ENCODE measurements around the gene MYT1. TPM values are rescaled to one million over a fixed set of nuclear protein-coding genes. Genes with fewer than 3 reads are reported as not detected.

The MYT1 gene
- total RNA-seq, 1 experiment from 2014 or later = 0.22 TPM

DNA sequence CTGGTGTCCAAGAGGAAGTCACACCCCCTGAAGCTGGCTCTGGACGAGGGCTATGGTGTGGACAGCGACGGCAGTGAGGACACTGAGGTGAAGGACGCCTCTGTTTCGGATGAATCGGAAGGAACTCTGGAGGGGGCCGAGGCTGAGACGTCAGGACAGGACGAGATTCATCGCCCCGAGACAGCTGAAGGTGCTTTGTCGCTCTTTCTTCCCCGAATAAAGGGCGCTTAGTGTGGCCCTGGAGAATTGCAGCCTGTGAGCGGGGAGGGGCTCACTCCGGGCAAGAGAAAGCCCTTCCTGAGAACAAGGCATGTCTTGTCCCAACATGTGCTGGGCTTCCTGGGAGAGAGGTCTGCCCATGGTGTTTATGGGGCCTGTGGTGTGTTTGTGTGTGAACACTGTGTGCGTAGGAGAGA lies 41.4 kb downstream of the MYT1 start:
- H3K27ac ChIP-seq (ENCODE audit: low read length) = no peak overlapping the region
- H3F3A ChIP-seq (ENCODE audit: low read length, unreplicated experiment) = no peaks in the 10 kb centered on the region
- ChIA-PET POLR2A (ENCODE audit: unreplicated experiment) (no interaction called here), CTCF (no interaction called here)
- H3K9ac ChIP-seq (ENCODE audit: low read length) = no peak overlapping the region
- H3K4me1 ChIP-seq (ENCODE audit: insufficient read depth, low read length) = no peaks in the 10 kb centered on the region
- TF ChIP-seq EZH2 (IDR thresholded peaks at IDR 0.05; ENCODE audit: low read length, unreplicated experiment) (no peak), CTCF (conservative IDR thresholded peaks at IDR 0.05; ENCODE audit: low read depth, low read length) (no peak)
- ATAC-seq (no peak), DNase-seq (no peak)
- H4K20me1 ChIP-seq (ENCODE audit: low read length) = no peaks in the 10 kb centered on the region
- H2AFZ ChIP-seq (ENCODE audit: low read length) = no peak overlapping the region
- intact Hi-C loops (cut with micrococcal nuclease) = no loop called here
- no peak overlapping the region for H3K4me2 ChIP-seq (ENCODE audit: low read length)
- no peaks in the 10 kb centered on the region for H3K9me2 ChIP-seq (replicated peaks; ENCODE audit: low read length)
- H3K79me2 ChIP-seq (ENCODE audit: low read length) = no peaks in the 10 kb centered on the region
- no peaks in the 10 kb centered on the region for H3K9me3 ChIP-seq (ENCODE audit: low read length)
- no TSS peak for BruUV-seq (replicated peaks)
- H3K36me3 ChIP-seq (ENCODE audit: low read depth, low read length) = no peaks in the 10 kb centered on the region
- no peak overlapping the region for H3K4me3 ChIP-seq (ENCODE audit: low read length)
- H3K27me3 ChIP-seq (ENCODE audit: low read length) = peaks cover 25% of the 10 kb centered on the region

DNA sequence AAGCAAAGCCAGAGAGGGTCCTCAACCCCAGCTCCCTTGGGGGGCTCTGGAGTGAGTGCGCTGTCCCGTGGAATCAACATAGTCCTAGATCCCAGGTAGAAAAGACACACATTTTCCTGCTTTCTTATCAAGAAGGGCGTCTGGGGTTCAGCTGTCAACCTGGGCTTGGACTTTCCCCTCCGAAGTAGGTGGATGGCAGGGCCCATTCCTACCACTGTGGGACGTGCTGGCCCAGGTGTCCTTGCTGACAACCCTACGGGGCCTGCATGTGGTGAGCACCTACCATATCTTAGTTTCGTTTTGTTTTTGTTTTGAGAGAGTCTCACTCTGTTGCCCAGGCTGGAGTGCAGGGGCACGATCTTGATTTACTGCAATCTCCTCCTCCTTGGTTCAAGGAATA lies 42.4 kb downstream of the MYT1 start:
- intact Hi-C loops (cut with micrococcal nuclease) = no loop called here
- TF ChIP-seq EZH2phosphoT487 (IDR thresholded peaks at IDR 0.05; ENCODE audit: borderline replicate concordance, low read length) = no peak
- no peak for TF ChIP-seq CTCF (conservative IDR thresholded peaks at IDR 0.05; ENCODE audit: low read depth, low read length)
- no peak for TF ChIP-seq EZH2 (IDR thresholded peaks at IDR 0.05; ENCODE audit: low read length, unreplicated experiment)
- CTCF ChIA-PET = no interaction called here
- no peaks in the 10 kb centered on the region for H3F3A ChIP-seq (ENCODE audit: low read length, unreplicated experiment)
- BruUV-seq (replicated peaks) = no TSS peak
- no peak overlapping the region for H3K4me3 ChIP-seq (ENCODE audit: low read length)
- H3K36me3 ChIP-seq (ENCODE audit: low read depth, low read length) = no peaks in the 10 kb centered on the region
- H4K20me1 ChIP-seq (ENCODE audit: low read length) = no peaks in the 10 kb centered on the region
- H3K27me3 ChIP-seq (ENCODE audit: low read length) = peaks cover 27% of the 10 kb centered on the region
- no peaks in the 10 kb centered on the region for H3K79me2 ChIP-seq (ENCODE audit: low read length)
- no peaks in the 10 kb centered on the region for H3K9me2 ChIP-seq (replicated peaks; ENCODE audit: low read length)
- no peak overlapping the region for H3K27ac ChIP-seq (ENCODE audit: low read length)
- ATAC-seq (no peak), DNase-seq (no peak)
- POLR2A ChIA-PET (ENCODE audit: unreplicated experiment) = no interaction called here
- no peaks in the 10 kb centered on the region for H3K9me3 ChIP-seq (ENCODE audit: low read length)
- no peak overlapping the region for H3K4me2 ChIP-seq (ENCODE audit: low read length)
- no peaks in the 10 kb centered on the region for H3K4me1 ChIP-seq (ENCODE audit: insufficient read depth, low read length)
- H2AFZ ChIP-seq (ENCODE audit: low read length) = no peak overlapping the region
- H3K9ac ChIP-seq (ENCODE audit: low read length) = no peak overlapping the region

GRCh38 chr20:64207641-64208590 lies 43.7 kb downstream of the MYT1 start:
- no peak for ATAC-seq
- Histone ChIP-seq H3K4me1 (ENCODE audit: insufficient read depth, low read length) (no peaks in the 10 kb centered on the region), H3K27me3 (ENCODE audit: low read length) (peaks cover 32% of the 10 kb centered on the region), H3K9me2 (replicated peaks; ENCODE audit: low read length) (no peaks in the 10 kb centered on the region), H2AFZ (ENCODE audit: low read length) (no peak overlapping the region), H3K4me2 (ENCODE audit: low read length) (no peak overlapping the region), H3K9ac (ENCODE audit: low read length) (no peak overlapping the region), H3K36me3 (ENCODE audit: low read depth, low read length) (no peaks in the 10 kb centered on the region), H3K9me3 (ENCODE audit: low read length) (no peaks in the 10 kb centered on the region), H3K79me2 (ENCODE audit: low read length) (no peaks in the 10 kb centered on the region), H3K27ac (ENCODE audit: low read length) (no peak overlapping the region), H4K20me1 (ENCODE audit: low read length) (no peaks in the 10 kb centered on the region), H3F3A (ENCODE audit: low read length, unreplicated experiment) (no peaks in the 10 kb centered on the region), H3K4me3 (ENCODE audit: low read length) (no peak overlapping the region)
- TF ChIP-seq CTCF (conservative IDR thresholded peaks at IDR 0.05; ENCODE audit: low read depth, low read length) = no peak
- TF ChIP-seq EZH2 (IDR thresholded peaks at IDR 0.05; ENCODE audit: low read length, unreplicated experiment) = no peak
- no peak for TF ChIP-seq EZH2phosphoT487 (IDR thresholded peaks at IDR 0.05; ENCODE audit: borderline replicate concordance, low read length)
- ChIA-PET POLR2A (ENCODE audit: unreplicated experiment) (no interaction called here), CTCF (no interaction called here)
- DNase-seq = no peak
- intact Hi-C loops (cut with micrococcal nuclease) = no loop called here
- no TSS peak for BruUV-seq (replicated peaks)

Measured in PC-3 (cell line).